Astrocyte (in vitro differentiated cells and primary cell): Measurements from ENCODE around the gene PCYT1A.

ENCODE experiments used
- CTCF ChIP-seq: IDR thresholded peaks from 2 replicates; pipeline ENCODE4 v1.5.1; 2011; ENCODE audit warnings: low read depth, mild to moderate bottlenecking, inconsistent platforms, low read length, moderate library complexity; ENCODE audit not compliant: insufficient read depth
- EZH2 ChIP-seq: IDR thresholded peaks from 2 replicates; pipeline ENCODE4 v1.6.1; 2012; ENCODE audit warnings: mild to moderate bottlenecking, low read length, inconsistent platforms; ENCODE audit not compliant: insufficient read depth

GRCh38 chr3:196298521-196298920 lies 11.0 kb upstream of the PCYT1A start:
- no peak for TF ChIP-seq CTCF
- no peak for TF ChIP-seq EZH2
